Keratinocyte (primary cell): ENCODE results near the gene HRH3. TPM values are rescaled to one million over a fixed set of nuclear protein-coding genes. Genes with fewer than 3 reads are reported as not detected.

Experiments used
- DNase-seq: peaks from one replicate; pipeline ENCODE4 v3.0.0-alpha.2; 2011; ENCODE audit warnings: low read depth, missing footprints, low spot score
- FAIRE-seq: peaks from 2 replicates; lab custom pipeline; 2011; peaks lifted over from hg19 to GRCh38; lab: Jason Lieb, UNC
- H2AFZ ChIP-seq: 2 replicates; pipeline ENCODE4 v1.6.0; 2012; ENCODE audit warnings: low read length, control low read depth, inconsistent platforms; ENCODE audit not compliant: control insufficient read depth
- H3K27ac ChIP-seq: 2 replicates; pipeline ENCODE4 v1.5.1; 2011; ENCODE audit warnings: low read length; ENCODE audit not compliant: control insufficient read depth, insufficient read depth
- H3K27me3 ChIP-seq: 3 replicates; pipeline ENCODE4 v1.6.0; 2011; ENCODE audit warnings: low read length; ENCODE audit not compliant: control insufficient read depth, insufficient read depth; ENCODE audit errors: extremely low read depth
- H3K36me3 ChIP-seq, 2 experiments: 2 replicates in 1 of 2; 3 replicates in 1 of 2; pipeline ENCODE4 v1.5.1; 2011; ENCODE audit warnings: low read length in 2 of 2, mild to moderate bottlenecking in 1 of 2; ENCODE audit not compliant: control insufficient read depth in 2 of 2, insufficient read depth in 2 of 2; ENCODE audit errors: extremely low read depth in 1 of 2
- H3K4me1 ChIP-seq: 3 replicates; pipeline ENCODE4 v1.5.1; 2011; ENCODE audit warnings: low read length; ENCODE audit not compliant: control insufficient read depth, insufficient read depth; ENCODE audit errors: extremely low read depth
- H3K4me2 ChIP-seq: 3 replicates; pipeline ENCODE4 v1.6.0; 2011; ENCODE audit warnings: low read depth, low read length; ENCODE audit not compliant: control insufficient read depth, insufficient read depth; ENCODE audit errors: extremely low read depth
- H3K4me3 ChIP-seq, 3 experiments: fragments of 200-600 bp in 1 of 3; sonication (generic) in 1 of 3; 2 replicates in 2 of 3; 3 replicates in 1 of 3; pipeline ENCODE4 v1.5.1; 2011 to 2016; ENCODE audit warnings: low read length in 3 of 3, mild to moderate bottlenecking in 3 of 3, control low read depth in 2 of 3, inconsistent platforms in 1 of 3, low read depth in 1 of 3, mixed read lengths in 1 of 3, mixed run types in 1 of 3, moderate library complexity in 1 of 3; ENCODE audit not compliant: control insufficient read depth in 2 of 3, insufficient read depth in 2 of 3; ENCODE audit errors: extremely low read depth in 1 of 3
- H3K79me2 ChIP-seq: 2 replicates; pipeline ENCODE4 v1.6.0; 2012; ENCODE audit warnings: low read length; ENCODE audit not compliant: control insufficient read depth, insufficient read depth
- H3K9ac ChIP-seq: 3 replicates; pipeline ENCODE4 v1.6.0; 2011; ENCODE audit warnings: low read length; ENCODE audit not compliant: control insufficient read depth, insufficient read depth; ENCODE audit errors: extremely low read depth
- H3K9me1 ChIP-seq: 3 replicates; pipeline ENCODE4 v1.6.0; 2011; ENCODE audit warnings: low read length; ENCODE audit not compliant: control insufficient read depth, insufficient read depth; ENCODE audit errors: extremely low read depth
- H3K9me3 ChIP-seq: 2 replicates; pipeline ENCODE4 v1.5.1; 2012; ENCODE audit warnings: low read depth, low read length; ENCODE audit not compliant: control insufficient read depth
- H4K20me1 ChIP-seq: 3 replicates; pipeline ENCODE4 v1.6.0; 2011; ENCODE audit warnings: low read length; ENCODE audit not compliant: control insufficient read depth, insufficient read depth; ENCODE audit errors: extremely low read depth
- CTCF ChIP-seq, 3 experiments: IDR thresholded peaks in 1 of 3; conservative IDR thresholded peaks in 1 of 3; optimal IDR thresholded peaks in 1 of 3; 2 replicates in 2 of 3; 3 replicates in 1 of 3; pipeline versions ENCODE3 to v1.5.1; 2011; ENCODE audit warnings: low read length in 3 of 3, mild to moderate bottlenecking in 3 of 3, moderate library complexity in 2 of 3, control low read depth in 1 of 3, inconsistent platforms in 1 of 3; ENCODE audit not compliant: insufficient read depth in 2 of 3; ENCODE audit errors: extremely low read depth in 1 of 3
- EZH2 ChIP-seq: IDR thresholded peaks from one replicate; pipeline ENCODE4 v1.6.1; 2012; ENCODE audit warnings: inconsistent platforms, mild to moderate bottlenecking, low read length, moderate library complexity
- dilution Hi-C: fragments of 300-500 bp; cut with MboI; formaldehyde crosslinking; loops from one replicate; pipeline ENCODE4 v1.7.0; 2020; ENCODE audit warnings: low sequenced_read_pairs; ENCODE audit not compliant: extremely low pct_ligation_motif_present
- polyA plus RNA-seq, 5 experiments: library from polyadenylated mRNA; depleted of rRNA in 3 of 5; stranded (reverse) in 3 of 5; stranded (forward) in 1 of 5; unstranded in 1 of 5; fragments of >200 nt; gene quantifications; 1 replicate in 1 of 5; 2 replicates in 3 of 5; 3 replicates in 1 of 5; pipeline versions ENCODE4 v1.2.1 to v1.2.3, GENCODE V29; 2011 to 2012; ENCODE audit warnings: missing spikeins in 2 of 5, low read depth in 1 of 5, low replicate concordance in 1 of 5

HRH3 gene
- polyA plus RNA-seq, 1 donor (not counting 4 experiments of a cell fraction or from before 2014, with no cell fraction given) = not detected

- TF ChIP-seq CTCF (optimal IDR thresholded peaks at IDR 0.05 in 1 of 3, IDR thresholded peaks at IDR 0.05 in 1 of 3, conservative IDR thresholded peaks at IDR 0.05 in 1 of 3; ENCODE audit: extremely low read depth in 1 of 3, insufficient read depth in 2 of 3, low read length in 3 of 3) = no peak
- TF ChIP-seq EZH2 = no peak
- peaks cover 5% of the 10 kb centered on the region for H4K20me1 ChIP-seq
- no peaks in the 10 kb centered on the region for H3K9me3 ChIP-seq
- dilution Hi-C loops = no loop called here
- FAIRE-seq = no peak
- no peak for DNase-seq
- H3K79me2 ChIP-seq = no peaks in the 10 kb centered on the region
- no peaks in the 10 kb centered on the region for H3K36me3 ChIP-seq
- no peak overlapping the region for H3K9ac ChIP-seq
- H3K27me3 ChIP-seq = peaks cover 77% of the 10 kb centered on the region
- no peaks in the 10 kb centered on the region for H3K9me1 ChIP-seq
- H3K4me3 ChIP-seq = no peak overlapping the region
- H3K4me2 ChIP-seq = no peak overlapping the region
- H3K4me1 ChIP-seq = no peaks in the 10 kb centered on the region
- no peak overlapping the region for H2AFZ ChIP-seq
- no peak overlapping the region for H3K27ac ChIP-seq
Observed at GRCh38 chr20:62227591-62227976, 7.5 kb upstream of the HRH3 start.

DNA sequence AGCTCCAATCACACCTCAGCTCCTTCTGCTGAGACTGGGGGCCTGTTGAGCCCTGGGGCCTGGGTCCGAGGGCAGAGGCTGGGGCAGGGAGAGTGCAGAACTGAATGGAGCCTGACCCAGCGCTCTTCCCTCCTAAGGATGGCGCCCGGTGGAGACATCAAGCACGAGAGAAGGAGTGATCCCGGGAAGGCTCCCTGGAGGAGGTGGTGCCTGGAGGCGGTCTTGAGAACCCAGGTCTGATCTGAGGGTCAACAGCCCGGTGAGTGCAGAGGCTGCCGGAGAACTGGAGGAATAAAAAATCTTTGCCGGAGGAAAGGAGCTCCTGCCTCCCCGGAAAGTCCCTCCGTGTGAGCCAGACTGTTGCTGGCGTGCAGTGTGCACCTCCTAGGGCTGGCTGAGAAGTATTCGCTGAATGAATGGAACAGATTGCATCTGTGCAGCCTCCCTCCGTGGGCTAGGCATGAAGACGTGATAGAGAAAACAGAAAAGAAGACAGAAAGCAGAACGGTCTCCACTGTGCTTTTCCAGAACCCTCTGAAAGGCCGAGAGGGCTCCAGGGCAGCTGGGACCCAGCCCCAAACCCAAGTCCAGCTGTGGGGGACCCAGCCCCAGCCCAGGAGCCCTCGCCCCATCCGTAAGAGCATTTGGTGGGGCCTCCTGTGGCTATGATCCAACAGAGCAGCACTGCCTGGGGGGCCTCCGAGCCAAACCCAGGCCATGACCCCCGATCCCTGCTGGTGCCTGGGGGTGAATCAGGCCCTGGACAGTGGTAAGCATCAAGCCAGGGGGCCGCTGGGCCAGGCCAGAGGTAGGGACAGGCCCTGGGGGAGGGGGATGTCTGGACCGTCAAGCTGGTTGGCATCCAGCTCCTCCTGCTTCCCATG is 6.9 kb upstream of the HRH3 start:
- H2AFZ ChIP-seq = no peak overlapping the region
- no peaks in the 10 kb centered on the region for H3K9me3 ChIP-seq
- H3K9me1 ChIP-seq = no peaks in the 10 kb centered on the region
- no peak overlapping the region for H3K4me3 ChIP-seq
- peaks cover 5% of the 10 kb centered on the region for H4K20me1 ChIP-seq
- DNase-seq (no peak), FAIRE-seq (no peak)
- no peaks in the 10 kb centered on the region for H3K4me1 ChIP-seq
- TF ChIP-seq EZH2 = peak; percentile 10
- no peak for TF ChIP-seq CTCF (optimal IDR thresholded peaks at IDR 0.05 in 1 of 3, IDR thresholded peaks at IDR 0.05 in 1 of 3, conservative IDR thresholded peaks at IDR 0.05 in 1 of 3; ENCODE audit: extremely low read depth in 1 of 3, insufficient read depth in 2 of 3, low read length in 3 of 3)
- no peaks in the 10 kb centered on the region for H3K79me2 ChIP-seq
- no peak overlapping the region for H3K4me2 ChIP-seq
- H3K27me3 ChIP-seq = peaks cover 77% of the 10 kb centered on the region
- dilution Hi-C loops = no loop called here
- no peak overlapping the region for H3K27ac ChIP-seq
- no peaks in the 10 kb centered on the region for H3K36me3 ChIP-seq
- no peak overlapping the region for H3K9ac ChIP-seq
